NCI-H1092 (cell line): ENCODE data around the gene TTC24.
"Not testable (repeated sequence)": the region's sequence is repeated elsewhere in the genome, so short reads cannot be mapped to it uniquely, and the experiment has no call there.

Source experiments
- DNase-seq: peaks from one replicate; lab custom pipeline; 2025; lab: John Stamatoyannopoulos, UW

TTC24 gene

GRCh38 chr1:156579472-156579871, at the start of gene TTC24:
TTC24 (plus strand) TSS chr1:156579723; CDS start chr1:156581365, 1,642 bp downstream.
- DNase-seq = no peak

GRCh38 chr1:156530006-156530405, 49.5 kb upstream of the TTC24 start:
- no peak for DNase-seq

GRCh38 chr1:156532374-156532773, 47.1 kb upstream of the TTC24 start:
- DNase-seq = no peak

GRCh38 chr1:156533568-156534220, 45.8 kb upstream of the TTC24 start:
- no peak for DNase-seq

GRCh38 chr1:156534424-156535060, 45.0 kb upstream of the TTC24 start:
- no peak for DNase-seq

GRCh38 chr1:156537027-156537426, 42.5 kb upstream of the TTC24 start:
- no peak for DNase-seq

GRCh38 chr1:156538711-156539440, 40.6 kb upstream of the TTC24 start:
- DNase-seq = no peak

GRCh38 chr1:156539818-156540355, 39.6 kb upstream of the TTC24 start:
- no peak for DNase-seq

- no peak for DNase-seq
These were observed 38.6 kb upstream of the TTC24 start for GRCh38 chr1:156540955-156541354.

- DNase-seq = no peak
These were observed 36.5 kb upstream of the TTC24 start for GRCh38 chr1:156543066-156543465.

- DNase-seq = no peak
These were observed 34.9 kb upstream of the TTC24 start for GRCh38 chr1:156544592-156545102.

GRCh38 chr1:156546267-156546666, 33.3 kb upstream of the TTC24 start:
- no peak for DNase-seq

- DNase-seq = no peak
These were observed 32.1 kb upstream of the TTC24 start for GRCh38 chr1:156547434-156547833.

- DNase-seq = no peak
These were observed 31.5 kb upstream of the TTC24 start for GRCh38 chr1:156547982-156548381.

GRCh38 chr1:156549390-156549789, 30.1 kb upstream of the TTC24 start:
- DNase-seq = no peak

- DNase-seq = no peak
These were observed 29.7 kb upstream of the TTC24 start for GRCh38 chr1:156549831-156550230.

GRCh38 chr1:156550346-156550745, 29.2 kb upstream of the TTC24 start:
- no peak for DNase-seq

- DNase-seq = no peak
These were observed 28.4 kb upstream of the TTC24 start for GRCh38 chr1:156551066-156551643.

GRCh38 chr1:156551869-156552268, 27.7 kb upstream of the TTC24 start:
- no peak for DNase-seq

GRCh38 chr1:156552518-156552917, 27.0 kb upstream of the TTC24 start:
- no peak for DNase-seq

- not testable (repeated sequence) for DNase-seq
These were observed 26.6 kb upstream of the TTC24 start for GRCh38 chr1:156552937-156553336.

GRCh38 chr1:156553860-156554485, 25.6 kb upstream of the TTC24 start:
- no peak for DNase-seq
